Activated naive CD4-positive, alpha-beta T cell treated with anti-CD3 and anti-CD28 coated beads, Interleukin-2, amount 10 ng/mL, durations not matched to agents 5 hours and 36 hours (primary cell): Measurements from ENCODE around the gene GUCY1A2. TPM values are rescaled to one million over a fixed set of nuclear protein-coding genes. Genes with fewer than 3 reads are reported as not detected.

Experiments used
- total RNA-seq, 2 experiments: library from RNA; stranded (reverse); gene quantifications; one replicate each; pipeline ENCODE4 v1.2.3, GENCODE V29; 2021

GUCY1A2 gene
- not detected for total RNA-seq

GRCh38 chr11:107018219-107018901 lies at the start of gene GUCY1A2:
Gene GUCY1A2 (minus strand): TSS chr11:107018476. CDS start chr11:107018055, 421 bp downstream.

